Measurements from ENCODE around the gene MROH2A.

MROH2A gene

GRCh38 chr2:233766416-233766815, 11.7 kb upstream of the MROH2A start:
- no peak for DNase-seq

GRCh38 chr2:233768076-233768475, 10.1 kb upstream of the MROH2A start:
- no peak for DNase-seq

- no peak for DNase-seq
Measured at GRCh38 chr2:233769260-233769659, 8.9 kb upstream of the MROH2A start.

- no peak for DNase-seq
Measured at GRCh38 chr2:233772153-233772552, 6.0 kb upstream of the MROH2A start.

- no peak for DNase-seq
Measured at GRCh38 chr2:233772583-233772982, 5.5 kb upstream of the MROH2A start.

GRCh38 chr2:233773854-233774253, 4.3 kb upstream of the MROH2A start:
- no peak for DNase-seq

GRCh38 chr2:233775414-233775813, 2.7 kb upstream of the MROH2A start:
- DNase-seq = no peak

GRCh38 chr2:233779722-233780121, 1.6 kb downstream of the MROH2A start:
- no peak for DNase-seq

- DNase-seq = no peak
Measured at GRCh38 chr2:233780771-233781170, 2.6 kb downstream of the MROH2A start.

- no peak for DNase-seq
Measured at GRCh38 chr2:233789554-233789953, 11.4 kb downstream of the MROH2A start.

- no peak for DNase-seq
Measured at GRCh38 chr2:233791151-233791882, 13.2 kb downstream of the MROH2A start.

GRCh38 chr2:233791883-233792329, 13.8 kb downstream of the MROH2A start:
- no peak for DNase-seq

- no peak for DNase-seq
Measured at GRCh38 chr2:233792720-233793119, 14.6 kb downstream of the MROH2A start.

GRCh38 chr2:233793465-233794127, 15.5 kb downstream of the MROH2A start:
- no peak for DNase-seq

- no peak for DNase-seq
Measured at GRCh38 chr2:233794128-233794658, 16.1 kb downstream of the MROH2A start.

- DNase-seq = no peak
Measured at GRCh38 chr2:233795735-233796171, 17.6 kb downstream of the MROH2A start.

GRCh38 chr2:233796254-233796653, 18.1 kb downstream of the MROH2A start:
- DNase-seq = no peak

GRCh38 chr2:233798335-233799086, 20.4 kb downstream of the MROH2A start:
- DNase-seq = no peak

- no peak for DNase-seq
Measured at GRCh38 chr2:233799087-233799665, 21.0 kb downstream of the MROH2A start.

GRCh38 chr2:233799716-233800115, 21.6 kb downstream of the MROH2A start:
- DNase-seq = no peak

GRCh38 chr2:233800208-233800607, 22.1 kb downstream of the MROH2A start:
- no peak for DNase-seq

- DNase-seq = no peak
Measured at GRCh38 chr2:233801357-233802131, 23.4 kb downstream of the MROH2A start.
